H9 (cell line): ENCODE measurements around the gene PLD3. TPM values are rescaled to one million over a fixed set of nuclear protein-coding genes. Genes with fewer than 3 reads are reported as not detected.

Experiments
- DNase-seq: peaks from one replicate; pipeline ENCODE4 v3.0.0-alpha.2; 2017
- H2AFZ ChIP-seq: one replicate; pipeline ENCODE4 v1.6.1; 2013; ENCODE audit warnings: mild to moderate bottlenecking, low read length, control low read depth, moderate library complexity
- H2AK5ac ChIP-seq: 2 replicates; pipeline ENCODE4 v1.6.1; 2013; ENCODE audit warnings: low read length, control low read depth, mixed read lengths; ENCODE audit not compliant: insufficient read length
- H2BK120ac ChIP-seq: one replicate; pipeline ENCODE4 v1.6.1; 2013; ENCODE audit warnings: low read depth, mild to moderate bottlenecking, low read length, control low read depth, inconsistent platforms; ENCODE audit not compliant: poor library complexity, severe bottlenecking
- H2BK12ac ChIP-seq: 2 replicates; pipeline ENCODE4 v1.6.1; 2013; ENCODE audit warnings: low read length, control low read depth, mixed read lengths, low read depth; ENCODE audit not compliant: insufficient read length
- H2BK15ac ChIP-seq: 2 replicates; pipeline ENCODE4 v1.6.1; 2013; ENCODE audit warnings: low read depth, low read length, control low read depth
- H2BK20ac ChIP-seq: one replicate; pipeline ENCODE4 v1.6.1; 2013; ENCODE audit warnings: low read depth, mild to moderate bottlenecking, low read length, control low read depth, inconsistent platforms; ENCODE audit not compliant: poor library complexity, severe bottlenecking
- H2BK5ac ChIP-seq: 2 replicates; pipeline ENCODE4 v1.6.1; 2013; ENCODE audit warnings: low read length, control low read depth, mixed read lengths; ENCODE audit not compliant: insufficient read length
- H3K14ac ChIP-seq: 2 replicates; pipeline ENCODE4 v1.6.1; 2013; ENCODE audit warnings: low read length, control low read depth; ENCODE audit not compliant: insufficient read depth
- H3K18ac ChIP-seq: 2 replicates; pipeline ENCODE4 v1.6.1; 2013; ENCODE audit warnings: low read depth, mild to moderate bottlenecking, mixed read lengths, low read length, control low read depth; ENCODE audit not compliant: insufficient read length
- H3K23ac ChIP-seq: 2 replicates; pipeline ENCODE4 v1.6.1; 2013; ENCODE audit warnings: low read length, control low read depth, mixed read lengths, low read depth; ENCODE audit not compliant: insufficient read length
- H3K23me2 ChIP-seq: 2 replicates; pipeline ENCODE4 v1.6.1; 2013; ENCODE audit warnings: low read depth, mild to moderate bottlenecking, mixed read lengths, low read length, control low read depth; ENCODE audit not compliant: insufficient read length, poor library complexity, severe bottlenecking
- H3K27ac ChIP-seq: 2 replicates; pipeline ENCODE4 v1.5.1; 2013; ENCODE audit warnings: low read length, control low read depth, mixed read lengths, low read depth; ENCODE audit not compliant: insufficient read length
- H3K27me3 ChIP-seq: 2 replicates; pipeline ENCODE4 v1.6.1; 2013; ENCODE audit warnings: low read length, control low read depth, inconsistent platforms; ENCODE audit not compliant: insufficient read depth
- H3K4ac ChIP-seq: 2 replicates; pipeline ENCODE4 v1.6.1; 2013; ENCODE audit warnings: low read depth, mild to moderate bottlenecking, control low read depth, inconsistent platforms, low read length, moderate library complexity
- H3K4me1 ChIP-seq: 2 replicates; pipeline ENCODE4 v1.6.1; 2013; ENCODE audit warnings: low read length, control low read depth, inconsistent platforms; ENCODE audit not compliant: insufficient read depth
- H3K4me2 ChIP-seq: 2 replicates; pipeline ENCODE4 v1.6.1; 2013; ENCODE audit warnings: low read length, control low read depth, mixed read lengths; ENCODE audit not compliant: insufficient read length, insufficient read depth
- H3K56ac ChIP-seq: 2 replicates; pipeline ENCODE4 v1.6.1; 2013; ENCODE audit warnings: low read depth, mild to moderate bottlenecking, mixed read lengths, low read length, control low read depth; ENCODE audit not compliant: insufficient read length
- H3K79me1 ChIP-seq: 2 replicates; pipeline ENCODE4 v1.6.1; 2013; ENCODE audit warnings: low read depth, mild to moderate bottlenecking, moderate library complexity, low read length, control low read depth, inconsistent platforms; ENCODE audit not compliant: insufficient read depth, poor library complexity, severe bottlenecking
- H3K79me2 ChIP-seq: 2 replicates; pipeline ENCODE4 v1.6.1; 2013; ENCODE audit warnings: low read length, control low read depth, inconsistent platforms; ENCODE audit not compliant: insufficient read depth
- H3K9ac ChIP-seq: 2 replicates; pipeline ENCODE4 v1.6.1; 2013; ENCODE audit warnings: low read length, control low read depth, mixed read lengths; ENCODE audit not compliant: insufficient read length; ENCODE audit errors: extremely low read depth
- H3K9me3 ChIP-seq: one replicate; pipeline ENCODE4 v1.6.1; 2013; ENCODE audit warnings: low read depth, low read length, inconsistent platforms; ENCODE audit not compliant: control insufficient read depth
- H3T11ph ChIP-seq: one replicate; pipeline ENCODE4 v1.6.1; 2013; ENCODE audit warnings: mild to moderate bottlenecking, low read length, control low read depth, inconsistent platforms
- H4K20me1 ChIP-seq: one replicate; pipeline ENCODE4 v1.6.1; 2013; ENCODE audit not compliant: control insufficient read depth, insufficient read length, insufficient read depth
- H4K5ac ChIP-seq: 2 replicates; pipeline ENCODE4 v1.6.1; 2013; ENCODE audit warnings: low read depth, mild to moderate bottlenecking, mixed read lengths, low read length, control low read depth; ENCODE audit not compliant: insufficient read length
- H4K8ac ChIP-seq: replicated peaks from 2 replicates; pipeline ENCODE4 v1.6.1; 2013; ENCODE audit warnings: low read length, control low read depth, mixed read lengths, low read depth; ENCODE audit not compliant: insufficient read length
- H4K91ac ChIP-seq: 2 replicates; pipeline ENCODE4 v1.6.1; 2013; ENCODE audit warnings: low read depth, mild to moderate bottlenecking, moderate library complexity, mixed read lengths, low read length, control low read depth; ENCODE audit not compliant: insufficient read length
- H3K27ac Mint-ChIP-seq, 3 experiments: 2 replicates in 2 of 3; 3 replicates in 1 of 3; pipeline ENCODE4 v1.8.0; 2020 to 2021; ENCODE audit warnings: mixed read lengths in 3 of 3, mild to moderate bottlenecking in 1 of 3, moderate library complexity in 1 of 3
- H3K27me3 Mint-ChIP-seq: 2 replicates; pipeline ENCODE4 v1.8.0; 2021; ENCODE audit warnings: low read depth, mild to moderate bottlenecking, moderate library complexity, mixed read lengths
- H3K36me3 Mint-ChIP-seq, 3 experiments: 2 replicates in 2 of 3; 3 replicates in 1 of 3; pipeline ENCODE4 v1.8.0; 2020 to 2021; ENCODE audit warnings: low read depth in 3 of 3, mixed read lengths in 3 of 3; ENCODE audit not compliant: insufficient read depth in 1 of 3
- H3K4me1 Mint-ChIP-seq, 2 experiments: 2 replicates each; pipeline ENCODE4 v1.8.0; 2020; ENCODE audit warnings: mixed read lengths in 2 of 2
- H3K4me3 Mint-ChIP-seq, 2 experiments: 2 replicates in 1 of 2; 3 replicates in 1 of 2; pipeline ENCODE4 v1.8.0; 2020 to 2021; ENCODE audit warnings: mild to moderate bottlenecking in 2 of 2, mixed read lengths in 2 of 2, moderate library complexity in 1 of 2
- H3K9me3 Mint-ChIP-seq, 2 experiments: 2 replicates in 1 of 2; 3 replicates in 1 of 2; pipeline ENCODE4 v1.8.0; 2020; ENCODE audit warnings: mild to moderate bottlenecking in 2 of 2, mixed read lengths in 2 of 2, moderate library complexity in 1 of 2
- CTCF ChIP-seq: fragments of 200-600 bp; sonication (generic); conservative IDR thresholded peaks from 3 replicates; pipeline ENCODE4 v1.8.0; 2021; ENCODE audit warnings: antibody characterized with exemption, mild to moderate bottlenecking
- WGBS: extraction: QIAGEN DNeasy Blood & Tissue Kit; methylation state at CpG from one replicate; pipeline ENCODE4 v1.1.7; 2013; ENCODE audit warnings: missing lambda C conversion rate, low lambda C conversion rate, mixed read lengths; ENCODE audit not compliant: insufficient read length; ENCODE audit errors: extremely low coverage; 5-methylcytosine and 5-hydroxymethylcytosine counted together
- total RNA-seq: library from RNA; stranded (reverse); gene quantifications from 2 replicates; pipeline ENCODE4 v1.2.1, GENCODE V29; 2021

The PLD3 gene
- total RNA-seq, 1 experiment from 2014 or later, result 194 TPM

GRCh38 chr19:40376286-40376862, 27.9 kb downstream of the PLD3 start:
- Mint-ChIP-seq H3K4me1 (peaks cover 0 to 2% of the 10 kb centered on the region in 2 experiments; a peak in 1 of 4 replicates), H3K27me3 (no peaks in the 10 kb centered on the region), H3K36me3 (peaks cover 15 to 55% (median 41%) of the 10 kb centered on the region in 3 experiments; a peak in 6 of 7 replicates), H3K4me3 (no peak overlapping the region), H3K27ac (peak overlapping the region in 1 of 3 experiments; percentile 64; a peak in 1 of 7 replicates), H3K9me3 (no peaks in the 10 kb centered on the region)
- Histone ChIP-seq H4K8ac (no peak overlapping the region), H3K9ac (no peak overlapping the region), H2BK120ac (no peak overlapping the region), H3T11ph (no peak overlapping the region), H3K79me2 (no peaks in the 10 kb centered on the region), H3K4me1 (no peaks in the 10 kb centered on the region), H2BK15ac (no peak overlapping the region), H3K4me2 (no peak overlapping the region), H2AK5ac (no peak overlapping the region), H4K91ac (no peak overlapping the region), H2BK20ac (no peak overlapping the region), H2BK12ac (no peak overlapping the region), H3K18ac (no peak overlapping the region), H3K23ac (no peak overlapping the region), H4K5ac (no peak overlapping the region), H3K14ac (no peak overlapping the region), H2AFZ (no peak overlapping the region), H3K23me2 (no peaks in the 10 kb centered on the region), H3K4ac (no peak overlapping the region), H4K20me1 (peaks cover 2% of the 10 kb centered on the region), H3K27me3 (no peaks in the 10 kb centered on the region), H3K56ac (no peak overlapping the region), H2BK5ac (no peak overlapping the region), H3K9me3 (no peaks in the 10 kb centered on the region), H3K79me1 (no peaks in the 10 kb centered on the region), H3K27ac (no peak overlapping the region)
- no peak for DNase-seq
- no peak for TF ChIP-seq CTCF
- WGBS, result no CpG with 5 or more reads among the region's 17 CpGs
